Mucosa of descending colon (tissue), 3 donors: ENCODE measurements around the gene PLAC1. TPM values are rescaled to one million over a fixed set of nuclear protein-coding genes. Genes with fewer than 3 reads are reported as not detected.

Experiments used
- ATAC-seq: fragments of 200-7000 bp; cut with Tn5 transposase; one replicate; pipeline ENCODE4 v1.9.1; 2020; ENCODE audit warnings: mild to moderate bottlenecking, moderate library complexity
- DNase-seq, 3 donors: peaks; one replicate each; pipeline ENCODE4 v3.0.0-alpha.2; 2020
- H3K36me3 ChIP-seq: fragments of 200-600 bp; one replicate; pipeline ENCODE4 v1.8.0; 2021; ENCODE audit warnings: low read depth, mild to moderate bottlenecking
- H3K4me1 ChIP-seq: fragments of 200-600 bp; one replicate; pipeline ENCODE4 v1.8.0; 2021; ENCODE audit warnings: low read depth, mild to moderate bottlenecking
- H3K4me3 ChIP-seq: fragments of 200-600 bp; one replicate; pipeline ENCODE4 v1.8.0; 2021; ENCODE audit warnings: mild to moderate bottlenecking
- H3K9me3 ChIP-seq: fragments of 200-600 bp; one replicate; pipeline ENCODE4 v1.8.0; 2021; ENCODE audit warnings: mild to moderate bottlenecking
- CTCF ChIP-seq: fragments of 200-600 bp; IDR thresholded peaks from one replicate; pipeline ENCODE4 v1.8.0; 2022; ENCODE audit warnings: antibody characterized with exemption, mild to moderate bottlenecking
- intact Hi-C, 2 donors: fragments of 100-400 bp; cut with DNase I in 1 of 2; cut with micrococcal nuclease in 1 of 2; formaldehyde crosslinking; loops; one replicate each; pipeline versions ENCODE4 v1.11.0 to v1.11.1; 2022; cut with DNase I, micrococcal nuclease
- total RNA-seq, 3 donors: library from RNA; stranded (reverse); fragmentation: NEBNext Ultra II Directional in 2 of 3; extraction: Animal tissue kit (Norgen Biotek cat#: 25700) in 2 of 3; gene quantifications; one replicate each; pipeline versions ENCODE4 v1.2.1 to v1.2.4, GENCODE V29; 2021 to 2023
- donor health status: DM: no; HTN: no; CAD: no; lungs with moderate emphysema.
- donor health status: DM: no; HTN: no; CAD: no.
- donor health status: DM: no; HTN: yes; CAD: no.

Gene PLAC1
- total RNA-seq, 3 donors from 2014 or later, result not detected

- Histone ChIP-seq H3K36me3 (no peaks in the 10 kb centered on the region), H3K4me3 (no peak overlapping the region), H3K4me1 (no peaks in the 10 kb centered on the region), H3K9me3 (no peaks in the 10 kb centered on the region)
- ATAC-seq (no peak), DNase-seq (no peak)
- TF ChIP-seq CTCF, result no peak
- intact Hi-C loops, result no loop called here
Measured at GRCh38 chrX:134551376-134552048, 106.8 kb downstream of the PLAC1 start.

- H3K4me1 ChIP-seq, result no peaks in the 10 kb centered on the region
- TF ChIP-seq CTCF, result no peak
- DNase-seq, result no peak
- no peak overlapping the region for H3K4me3 ChIP-seq
- no peak for ATAC-seq
- H3K9me3 ChIP-seq, result no peaks in the 10 kb centered on the region
- intact Hi-C loops, result no loop called here
- no peaks in the 10 kb centered on the region for H3K36me3 ChIP-seq
Measured at GRCh38 chrX:134548257-134549201, 109.7 kb downstream of the PLAC1 start.

- no peaks in the 10 kb centered on the region for H3K9me3 ChIP-seq
- DNase-seq, result no peak
- H3K4me1 ChIP-seq, result no peaks in the 10 kb centered on the region
- no peak for ATAC-seq
- no peak overlapping the region for H3K4me3 ChIP-seq
- H3K36me3 ChIP-seq, result no peaks in the 10 kb centered on the region
- intact Hi-C loops, result no loop called here
- TF ChIP-seq CTCF, result no peak
Measured at GRCh38 chrX:134547047-134547679, 111.1 kb downstream of the PLAC1 start.

GRCh38 chrX:134546187-134546586 lies 112.1 kb downstream of the PLAC1 start:
- TF ChIP-seq CTCF, result no peak
- intact Hi-C loops, result no loop called here
- no peaks in the 10 kb centered on the region for H3K9me3 ChIP-seq
- H3K4me1 ChIP-seq, result no peaks in the 10 kb centered on the region
- DNase-seq (no peak), ATAC-seq (no peak)
- no peaks in the 10 kb centered on the region for H3K36me3 ChIP-seq
- H3K4me3 ChIP-seq, result no peak overlapping the region

- intact Hi-C loops, result no loop called here
Measured at GRCh38 chrX:134545510-134545909, 112.8 kb downstream of the PLAC1 start.

More at GRCh38 chrX:134545510-134545909, 112.8 kb downstream of the PLAC1 start:
- ATAC-seq (no peak), DNase-seq (no peak)
- no peaks in the 10 kb centered on the region for H3K9me3 ChIP-seq
- no peak for TF ChIP-seq CTCF
- H3K4me1 ChIP-seq, result no peaks in the 10 kb centered on the region
- no peak overlapping the region for H3K4me3 ChIP-seq
- H3K36me3 ChIP-seq, result no peaks in the 10 kb centered on the region
